HG02840 (cell line): ENCODE data around the gene PIP5K1C.
"Not testable (repeated sequence)": the region's sequence is repeated elsewhere in the genome, so short reads cannot be mapped to it uniquely, and the experiment has no call there.

Experiments
- ATAC-seq: cut with Tn5 transposase; IDR thresholded peaks from one replicate; pipeline ENCODE4 v1.9.1; 2021; ENCODE audit warnings: mild to moderate bottlenecking, moderate library complexity, moderate number of reproducible peaks; ENCODE audit not compliant: unreplicated experiment, low FRiP score

The PIP5K1C gene

GRCh38 chr19:3595521-3596061 lies 104.7 kb downstream of the PIP5K1C start:
- ATAC-seq: no peak

- no peak for ATAC-seq
Measured at GRCh38 chr19:3593156-3593555, 107.1 kb downstream of the PIP5K1C start.

- no peak for ATAC-seq
Measured at GRCh38 chr19:3591876-3592613, 108.2 kb downstream of the PIP5K1C start.

GRCh38 chr19:3590991-3591659 lies 109.1 kb downstream of the PIP5K1C start:
- no peak for ATAC-seq

- ATAC-seq: no peak
Measured at GRCh38 chr19:3589949-3590348, 110.3 kb downstream of the PIP5K1C start.

GRCh38 chr19:3589439-3589838 lies 110.8 kb downstream of the PIP5K1C start:
- no peak for ATAC-seq

GRCh38 chr19:3586707-3587346 lies 113.4 kb downstream of the PIP5K1C start:
- no peak for ATAC-seq

GRCh38 chr19:3586127-3586626 lies 114.1 kb downstream of the PIP5K1C start:
- no peak for ATAC-seq

GRCh38 chr19:3585301-3586126 lies 114.8 kb downstream of the PIP5K1C start, which contains the start of gene GIPC3:
TSS of gene GIPC3 (plus strand) at chr19:3585478. CDS start at chr19:3585598, 120 bp downstream.
- no peak for ATAC-seq

- not testable (repeated sequence) for ATAC-seq
Measured at GRCh38 chr19:3584036-3584802, 116.0 kb downstream of the PIP5K1C start.

- not testable (repeated sequence) for ATAC-seq
Measured at GRCh38 chr19:3581792-3582191, 118.5 kb downstream of the PIP5K1C start.
